Embryonic facial prominence (tissue), 1 donor: ENCODE results near the gene PPP1R9A.

ENCODE experiments used
- DNase-seq: peaks from one replicate; pipeline ENCODE4 v3.0.0-alpha.2; 2016; ENCODE audit errors: extremely low spot score

Gene PPP1R9A

DNA sequence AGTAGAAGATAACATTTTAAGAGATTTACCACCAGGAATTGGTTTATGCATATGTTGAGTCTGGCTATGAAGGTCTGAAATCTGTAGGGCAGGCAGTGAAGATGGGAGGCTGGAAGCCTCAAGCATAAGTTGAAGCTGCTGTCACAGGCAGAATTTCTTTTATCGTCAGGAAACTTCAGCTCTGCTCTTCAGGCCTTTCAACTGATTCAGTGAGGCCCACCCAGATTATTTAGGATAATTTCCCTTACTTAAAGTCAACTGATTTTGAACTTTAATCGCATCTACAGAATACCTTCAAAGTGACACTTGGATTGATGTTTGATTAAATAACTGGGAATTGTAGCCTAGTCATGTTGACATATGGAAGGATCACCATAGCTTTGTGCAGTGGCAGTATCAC is 190.5 kb downstream of the PPP1R9A start:
- no peak for DNase-seq

DNA sequence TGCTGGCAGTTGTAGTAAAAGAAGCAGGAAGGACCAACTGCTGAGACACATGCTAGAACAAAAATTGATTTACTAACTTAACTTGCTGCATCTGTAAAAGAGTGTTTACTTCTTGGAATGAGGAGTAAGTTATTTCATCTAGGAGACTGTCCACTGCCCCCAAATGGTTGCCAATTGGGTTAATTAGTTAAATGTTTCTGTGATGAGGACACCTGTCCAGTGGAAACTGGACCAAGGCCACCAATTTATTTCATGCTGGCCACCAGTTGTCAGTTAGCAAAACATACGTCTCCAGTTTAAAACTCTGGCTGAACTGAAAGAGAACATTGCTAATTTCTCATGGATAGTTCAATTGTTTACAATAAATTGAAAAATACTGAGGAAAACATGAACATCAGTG is 191.7 kb downstream of the PPP1R9A start:
- DNase-seq, result no peak

DNA sequence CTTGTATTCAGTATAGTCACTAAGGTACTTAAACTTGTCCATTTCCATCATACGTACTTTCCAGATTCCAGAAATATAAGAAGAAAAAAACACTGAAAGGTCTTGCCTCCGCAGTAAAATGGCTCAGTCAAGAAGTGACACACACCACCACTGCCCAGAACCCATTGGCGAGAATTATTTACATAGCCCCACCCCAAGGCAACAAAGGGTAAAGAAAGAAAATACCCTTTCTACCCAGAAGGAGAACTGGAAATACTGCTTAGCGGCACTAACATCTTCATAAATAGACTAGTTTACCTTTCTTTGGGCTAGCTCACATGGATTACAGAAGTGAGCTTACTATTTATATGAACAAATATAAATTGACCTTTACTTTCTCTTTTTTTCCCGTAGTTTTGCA is 194.0 kb downstream of the PPP1R9A start:
- DNase-seq, result no peak

DNA sequence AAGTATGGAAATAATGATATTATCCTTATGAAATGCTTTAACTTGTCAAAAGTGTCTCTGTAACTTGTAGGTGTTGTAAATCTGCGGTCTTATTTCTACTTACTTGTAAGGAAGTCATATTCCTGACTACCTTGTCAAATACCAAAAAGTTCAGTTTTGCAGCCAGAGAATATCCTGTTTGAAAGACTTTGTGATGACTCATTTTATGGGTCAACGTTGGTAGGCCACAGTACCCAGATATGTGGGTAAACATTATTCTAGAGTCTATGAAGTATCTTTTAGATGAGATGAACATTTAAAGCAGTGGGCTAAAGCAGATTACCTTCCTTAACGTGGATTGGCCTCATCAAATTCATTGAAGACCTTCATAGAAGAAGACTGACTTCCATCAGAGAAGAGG is 195.3 kb downstream of the PPP1R9A start:
- no peak for DNase-seq

DNA sequence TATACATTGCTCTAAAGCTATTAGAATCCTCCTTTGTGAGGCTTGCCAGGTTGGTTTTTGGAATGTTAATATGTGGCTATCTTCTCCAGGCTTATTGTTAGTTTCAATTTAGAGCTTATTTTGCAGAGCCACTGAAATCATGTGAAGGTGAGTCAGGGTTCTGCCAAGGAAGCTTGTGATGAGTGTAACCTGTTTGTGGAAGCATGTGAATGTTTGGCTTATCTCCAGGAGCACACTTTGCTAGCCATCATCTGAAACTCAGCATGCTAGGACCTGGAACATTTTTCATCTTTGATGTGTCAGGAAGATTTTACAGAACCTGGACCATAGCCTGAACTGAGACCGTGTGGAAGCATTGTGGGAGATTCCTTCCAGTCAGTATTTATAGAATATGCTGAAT is 197.3 kb downstream of the PPP1R9A start:
- no peak for DNase-seq

DNA sequence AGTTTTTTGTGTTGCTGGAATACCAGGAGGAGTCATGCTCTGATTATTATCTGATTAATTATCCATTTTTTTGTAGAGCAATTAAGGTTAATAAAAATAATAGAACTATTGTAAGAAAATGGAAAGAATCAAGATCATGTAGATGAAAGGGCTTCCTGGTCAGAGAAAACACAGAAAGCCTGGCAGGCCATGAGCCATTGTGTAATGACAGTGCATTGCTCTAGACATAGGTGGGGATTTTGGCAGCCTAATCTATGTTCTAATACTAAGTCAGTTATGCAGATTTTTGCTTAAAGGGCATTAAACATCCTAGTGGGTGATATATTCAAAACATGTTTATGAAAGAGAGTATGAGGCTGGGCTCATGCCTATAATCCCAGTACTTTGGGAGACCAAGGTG is 198.2 kb downstream of the PPP1R9A start:
- DNase-seq, result no peak

DNA sequence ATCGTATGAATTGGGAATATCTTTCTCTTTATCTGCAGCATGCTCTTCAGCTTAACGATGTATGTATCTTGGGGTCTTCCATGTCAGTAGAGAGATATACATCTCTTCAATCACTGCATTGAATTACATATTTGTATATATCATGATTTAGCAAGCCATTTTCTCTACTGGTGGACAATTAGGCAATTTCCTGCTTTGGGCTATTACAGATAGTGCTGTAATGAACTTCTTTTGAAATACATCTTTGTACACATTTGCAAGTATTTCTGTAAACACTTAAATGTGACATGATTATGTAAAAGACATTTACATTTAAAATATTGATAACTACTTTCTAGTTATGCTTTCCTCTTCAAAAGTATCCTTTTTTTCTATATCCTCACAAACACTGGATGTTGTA is 199.0 kb downstream of the PPP1R9A start:
- DNase-seq, result no peak

DNA sequence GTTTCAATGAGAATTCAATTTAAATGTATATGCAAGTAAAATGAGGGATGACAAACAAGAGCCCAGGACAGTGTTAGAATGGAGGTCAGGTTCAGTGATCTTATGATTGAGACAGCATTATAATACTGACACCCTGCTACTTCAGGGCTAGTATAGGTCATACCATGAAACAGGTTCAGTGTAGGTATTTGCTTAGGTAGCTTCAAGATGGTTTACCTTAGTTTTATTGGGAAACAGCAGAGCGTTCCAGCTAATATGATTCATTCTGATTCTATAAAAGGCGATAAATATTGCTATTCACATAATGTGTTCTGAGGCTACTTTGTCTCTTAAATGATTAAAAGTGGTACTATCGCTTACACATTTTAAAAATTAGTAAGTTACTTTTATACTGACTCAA is 203.3 kb downstream of the PPP1R9A start:
- DNase-seq, result no peak

DNA sequence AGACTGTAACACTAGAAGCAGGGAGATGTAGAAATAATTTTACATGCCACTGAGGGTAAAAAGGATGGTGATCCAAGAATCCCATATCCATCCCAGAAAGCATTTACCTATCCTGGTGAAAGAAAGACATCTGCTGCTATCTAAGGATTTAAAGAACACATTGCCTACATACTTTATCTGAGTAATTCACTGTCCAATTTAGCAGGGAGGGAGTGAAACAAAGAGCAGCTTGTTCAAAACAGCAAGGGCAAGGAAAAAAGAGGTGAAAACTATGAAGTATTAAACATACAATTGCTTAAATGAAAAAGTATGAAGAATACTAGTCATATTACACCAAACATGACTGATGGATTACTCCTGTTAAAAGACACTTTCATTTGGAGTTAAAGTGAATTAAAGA is 206.2 kb downstream of the PPP1R9A start:
- DNase-seq, result no peak

DNA sequence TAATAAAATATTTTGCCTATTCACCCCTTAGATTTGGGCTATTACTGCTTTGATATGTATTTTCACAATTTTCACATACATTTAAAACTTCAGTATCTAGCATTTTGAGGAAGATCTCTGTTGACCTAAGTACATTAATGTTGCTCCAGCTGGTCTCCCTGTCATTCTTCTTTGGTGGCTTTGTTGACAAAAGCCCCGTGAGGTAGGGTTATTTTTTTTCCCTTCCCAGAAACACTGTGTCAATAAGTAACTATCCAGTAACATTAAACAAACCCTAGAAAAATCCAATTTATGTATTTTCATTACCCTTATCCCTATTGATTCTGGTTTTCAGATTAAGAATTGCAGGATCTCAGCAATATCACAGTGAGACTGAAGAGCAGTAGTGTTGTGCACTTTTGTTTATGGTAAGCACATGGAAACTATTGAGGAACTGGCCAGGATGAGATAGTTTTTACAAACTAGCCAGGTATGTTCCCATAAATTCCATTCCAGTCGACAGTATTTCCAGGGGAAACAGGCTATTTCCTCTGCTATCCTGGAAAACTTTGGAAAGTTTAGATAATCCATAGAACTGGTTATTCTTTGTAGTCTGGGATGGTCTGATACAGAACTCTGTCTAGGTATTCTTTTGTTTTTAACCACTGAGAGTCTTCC is 218.8 kb downstream of the PPP1R9A start:
- DNase-seq, result no peak

DNA sequence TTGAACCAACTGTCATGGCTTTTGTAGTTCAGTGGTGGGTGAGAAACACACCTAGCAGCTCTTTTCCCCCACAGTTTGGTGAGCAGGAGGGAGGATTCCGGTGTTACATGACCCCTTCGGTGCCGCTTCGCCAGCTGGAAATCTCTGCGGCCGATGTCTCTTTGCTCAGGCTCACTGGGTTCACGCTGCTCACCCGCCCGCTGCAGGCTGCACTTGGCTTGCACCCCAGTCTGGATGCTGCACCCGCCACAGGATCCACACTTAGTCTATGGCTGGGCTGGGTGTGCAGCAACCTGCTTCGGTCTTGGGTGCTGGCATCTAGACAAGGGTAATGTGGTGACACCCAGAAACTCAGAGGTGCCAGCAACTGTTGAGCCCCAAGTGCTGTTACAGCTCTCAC is 225.1 kb downstream of the PPP1R9A start:
- DNase-seq, result no peak

DNA sequence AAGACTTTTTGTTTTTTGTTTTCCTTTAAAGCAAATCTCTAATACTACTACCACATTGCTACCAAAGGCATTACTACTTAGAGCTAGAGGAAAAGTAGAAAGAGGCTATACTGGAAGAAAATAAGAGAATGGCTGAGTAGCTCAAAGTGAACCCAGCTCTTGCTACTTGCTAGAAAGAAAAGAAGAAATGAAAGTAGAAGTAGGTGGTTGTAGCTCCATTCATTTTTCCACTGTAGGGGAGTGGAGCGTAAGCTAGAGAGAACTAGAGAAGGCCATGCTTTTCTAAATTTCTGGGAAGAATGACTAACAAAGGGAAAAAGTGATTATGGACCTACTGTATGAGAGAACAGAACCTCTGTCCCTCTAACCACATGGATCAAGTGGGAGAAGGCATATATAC is 232.5 kb downstream of the PPP1R9A start:
- DNase-seq, result no peak

DNA sequence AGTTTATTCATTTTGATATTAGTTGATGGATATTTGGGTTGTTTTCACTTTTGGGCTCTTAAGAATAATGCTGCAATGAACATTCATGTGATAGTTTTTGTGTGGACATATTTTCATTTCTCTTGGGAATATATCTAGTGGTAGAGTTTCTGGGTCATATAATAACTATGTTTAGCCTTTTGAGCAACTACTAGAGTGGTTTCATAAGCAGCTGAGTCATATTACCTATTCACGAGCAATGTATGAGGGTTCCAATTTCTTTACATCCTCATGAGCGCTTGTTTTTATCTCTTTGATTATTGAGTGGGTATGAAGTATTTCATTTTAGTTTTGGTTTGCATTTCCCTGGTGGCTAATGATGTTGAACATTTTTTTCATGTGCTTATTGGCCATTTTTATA is 234.4 kb downstream of the PPP1R9A start:
- no peak for DNase-seq

DNA sequence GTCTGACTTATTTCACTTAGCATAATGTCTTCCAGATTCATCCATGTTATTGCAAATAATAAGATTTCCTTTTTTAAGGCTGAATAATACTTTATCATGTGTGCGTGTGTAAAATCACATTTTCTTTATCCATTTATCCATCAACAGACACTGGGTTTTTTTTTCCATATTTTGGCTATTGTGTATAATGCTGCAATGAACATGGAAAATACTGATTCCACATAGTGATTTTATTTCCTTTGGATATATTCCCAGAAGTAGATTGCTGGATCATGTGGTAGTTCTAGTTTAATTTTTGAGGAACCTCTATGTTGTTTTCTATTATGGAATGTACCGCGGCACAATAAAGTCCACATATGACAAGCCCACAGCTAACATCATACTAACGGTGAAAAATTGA is 236.9 kb downstream of the PPP1R9A start:
- DNase-seq, result no peak

DNA sequence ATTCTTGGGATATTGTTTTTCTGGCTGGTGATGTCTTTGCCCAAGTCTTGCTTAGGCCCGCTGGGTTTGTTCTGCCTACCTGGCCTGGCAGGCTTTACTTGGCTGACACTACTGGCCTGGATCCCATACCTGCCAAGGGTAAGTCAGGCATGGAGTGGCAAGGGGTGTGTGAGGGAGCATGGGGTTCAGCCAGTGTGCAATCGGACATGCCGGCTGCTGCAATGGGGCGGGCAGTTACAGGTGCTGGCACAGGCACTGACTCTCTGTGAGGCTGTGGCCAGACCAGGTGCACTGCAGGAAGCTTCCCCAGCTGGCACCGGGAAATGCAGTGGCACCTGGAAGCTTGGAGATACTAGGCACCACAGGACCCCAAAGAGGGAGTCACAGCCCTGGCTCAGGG is 248.6 kb downstream of the PPP1R9A start:
- DNase-seq, result no peak

DNA sequence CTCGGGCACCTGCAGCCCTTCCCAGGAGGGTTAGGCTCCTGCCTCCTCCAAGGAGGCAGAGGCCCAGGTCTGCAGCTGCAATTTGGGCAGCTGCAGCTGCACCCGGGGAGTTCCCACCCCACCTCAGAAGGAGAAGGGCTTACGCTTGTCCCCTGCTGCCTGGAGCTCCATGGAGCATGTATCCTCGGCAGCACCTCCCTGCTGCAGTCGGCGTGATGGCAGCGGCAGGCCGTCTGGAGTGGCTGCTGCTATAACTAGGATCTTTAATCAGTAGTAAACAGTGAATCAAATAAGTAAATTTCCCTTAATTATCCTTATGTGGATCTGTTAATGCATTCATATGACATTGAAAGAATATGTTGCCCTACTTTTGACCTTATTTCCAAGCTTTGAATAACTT is 250.0 kb downstream of the PPP1R9A start:
- no peak for DNase-seq

DNA sequence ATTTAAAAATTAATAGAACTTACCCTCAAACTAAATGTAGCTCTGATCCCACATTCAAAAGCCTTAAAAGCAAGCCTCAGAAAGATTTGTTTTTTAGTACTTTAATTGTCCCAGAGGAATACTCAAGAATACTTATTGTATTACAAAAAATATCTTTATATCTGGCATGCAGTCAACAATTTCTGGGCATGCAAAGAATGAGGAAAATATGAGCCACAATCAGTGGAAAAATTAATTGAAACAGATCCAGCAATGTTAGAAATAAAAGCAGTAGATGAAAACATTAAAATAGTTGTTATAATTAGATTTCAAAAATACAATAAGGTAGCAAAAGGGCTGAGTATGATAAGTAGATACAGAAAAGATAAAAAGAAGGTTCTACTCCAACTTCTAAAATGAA is 262.3 kb downstream of the PPP1R9A start:
- no peak for DNase-seq

DNA sequence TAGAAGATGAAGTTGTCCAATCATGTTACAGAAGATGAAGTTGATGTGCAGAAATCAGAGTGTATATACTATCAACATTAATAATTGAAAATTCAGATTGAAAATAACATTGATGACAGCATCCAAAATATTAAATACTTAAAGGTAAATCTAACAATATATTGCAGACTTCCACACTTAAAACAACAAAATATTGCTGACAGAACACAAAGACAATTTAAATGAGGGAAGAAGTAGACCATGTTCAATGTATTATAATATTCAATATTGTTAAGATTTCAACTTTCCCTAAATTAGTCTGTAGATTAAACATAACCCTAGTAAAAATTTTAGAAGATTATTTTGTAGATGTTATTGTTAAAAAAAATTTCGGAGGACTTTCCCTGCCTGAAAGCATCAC is 265.0 kb downstream of the PPP1R9A start:
- no peak for DNase-seq

DNA sequence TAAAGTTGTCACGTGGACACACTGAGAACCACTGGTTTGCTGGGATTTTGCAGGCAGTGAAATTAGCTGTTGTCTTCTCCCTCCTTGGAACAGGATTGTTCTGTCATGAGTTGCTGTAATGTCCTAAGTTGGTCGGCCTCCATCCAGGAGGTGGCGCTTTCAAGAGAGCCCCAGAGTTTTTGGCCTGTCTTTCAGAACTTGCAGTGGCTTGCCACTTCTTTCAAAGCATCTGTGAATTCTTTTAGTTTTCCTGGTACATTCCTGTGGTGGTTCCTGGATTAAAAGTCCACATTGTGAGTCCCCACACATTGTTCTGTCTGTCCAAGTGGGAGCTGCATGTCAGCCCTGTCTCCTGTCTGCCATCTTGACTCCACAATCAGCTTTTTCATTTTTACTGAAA is 283.1 kb downstream of the PPP1R9A start:
- DNase-seq, result no peak

DNA sequence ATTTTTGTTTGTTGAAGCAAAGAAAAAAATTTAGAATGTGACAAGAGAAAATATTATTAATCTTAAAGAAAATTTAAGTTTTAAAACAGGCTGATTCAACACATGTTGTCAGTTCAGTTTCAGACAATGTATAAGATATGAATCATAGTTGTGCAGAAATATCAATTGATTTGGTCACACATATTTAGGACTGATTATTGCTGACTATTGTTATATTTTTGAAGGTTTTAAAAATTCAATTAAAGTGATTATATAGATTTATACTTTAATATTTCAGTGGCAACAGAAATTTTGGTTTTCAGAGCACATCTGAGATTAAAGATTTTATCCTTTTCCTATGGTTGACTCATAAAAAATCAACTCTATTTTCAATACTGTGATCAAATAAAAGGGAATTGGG is 284.4 kb downstream of the PPP1R9A start:
- DNase-seq, result no peak

DNA sequence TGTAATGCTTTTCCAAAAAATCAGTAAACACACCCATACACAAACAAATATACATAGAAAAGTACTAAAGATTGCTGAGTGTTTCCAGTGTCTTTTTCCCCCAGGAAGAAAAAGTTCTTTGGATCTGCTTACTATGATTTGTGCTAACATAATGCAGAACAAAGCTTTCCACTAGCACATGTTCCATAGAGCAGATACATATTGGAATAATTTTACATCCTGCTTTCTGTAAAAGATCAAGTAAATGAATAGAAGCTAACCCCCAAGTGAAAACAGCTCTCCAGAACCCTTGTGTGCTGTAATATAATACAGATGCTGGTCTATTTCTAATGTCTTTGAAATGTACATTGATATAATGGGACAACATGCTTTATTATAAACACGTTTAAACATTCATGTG is 291.5 kb downstream of the PPP1R9A start:
- DNase-seq, result peak; percentile 55

DNA sequence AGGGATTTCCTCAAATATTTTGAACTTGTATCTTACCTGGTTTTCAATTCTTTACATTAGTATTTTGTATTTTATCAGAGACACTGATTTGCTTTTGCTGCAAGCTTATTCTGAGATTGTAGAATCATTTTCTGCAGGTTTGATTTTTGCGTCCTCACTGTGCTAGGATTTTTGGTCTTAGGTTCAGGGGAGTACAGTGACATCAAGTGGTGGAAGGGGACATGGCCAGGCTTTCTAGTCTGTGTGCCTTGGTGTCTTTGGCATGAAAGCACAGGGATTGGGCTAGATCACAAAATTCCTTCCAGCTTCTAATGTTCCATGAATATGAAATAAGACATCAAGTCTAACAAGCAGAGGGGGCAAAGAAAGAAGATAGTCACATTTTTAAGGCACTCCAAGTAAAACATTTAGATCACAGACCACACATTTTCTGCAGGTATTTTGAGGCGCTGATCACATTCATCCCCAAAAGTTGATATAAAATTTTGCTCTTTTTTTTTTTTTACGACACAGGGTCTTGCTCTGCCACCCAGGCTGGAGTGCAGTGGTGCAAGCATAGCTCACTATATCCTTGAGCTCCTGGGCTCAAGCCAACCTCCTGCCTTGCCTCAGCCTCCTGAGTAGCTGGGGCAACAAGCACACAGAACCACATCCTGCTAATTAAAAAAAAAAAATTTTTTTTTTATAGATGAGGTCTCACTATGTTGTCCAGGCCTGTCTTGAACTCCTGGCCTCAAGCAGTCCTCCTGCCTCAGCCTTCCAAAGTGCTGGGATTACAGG is 292.6 kb downstream of the PPP1R9A start:
- peak; percentile 68 for DNase-seq

DNA sequence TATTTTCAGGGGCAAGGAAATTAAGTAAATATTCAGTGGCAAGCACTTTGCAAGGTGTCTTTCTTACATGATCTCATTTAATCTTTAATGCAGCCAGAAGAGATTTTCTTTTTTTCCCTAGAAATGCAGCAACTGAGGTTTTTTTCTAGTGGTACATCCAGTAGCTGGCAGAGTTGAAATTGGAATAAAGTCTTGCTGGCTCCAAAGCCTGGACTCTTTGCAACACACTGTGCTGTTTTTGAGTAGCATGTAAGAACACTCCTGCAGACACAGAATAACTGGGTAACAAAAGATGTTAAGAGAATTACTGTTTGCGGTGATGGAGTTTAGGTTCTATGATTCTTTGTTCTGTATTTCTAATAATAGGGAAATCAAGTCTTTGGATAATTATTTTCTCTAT is 293.3 kb downstream of the PPP1R9A start:
- DNase-seq, result no peak

DNA sequence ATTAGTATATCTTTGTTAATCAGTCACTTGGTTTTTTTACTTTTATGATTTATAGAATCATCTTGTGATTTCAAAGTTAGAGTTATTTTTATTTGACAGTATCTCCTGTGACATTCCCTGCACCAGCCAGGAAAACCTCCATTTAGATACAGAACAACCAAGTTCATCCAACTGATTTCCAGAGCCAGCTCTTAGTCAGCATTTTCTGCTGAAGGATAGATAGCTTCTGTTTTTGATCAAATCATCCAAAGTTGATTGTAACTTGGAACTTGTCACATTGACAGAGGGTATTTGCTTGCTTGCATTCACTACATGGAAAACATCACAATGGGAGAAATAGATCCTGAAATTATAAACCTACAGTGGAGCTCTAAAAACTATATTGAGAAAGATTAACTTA is 294.3 kb downstream of the PPP1R9A start:
- no peak for DNase-seq
